ENCODE results near the gene POU3F3.

The POU3F3 gene

GRCh38 chr2:104861351-104862057, 7.6 kb downstream of the POU3F3 start:
- peak overlapping the region; percentile 85 for H3K4me3 Mint-ChIP-seq
- no peak overlapping the region for H3K27ac Mint-ChIP-seq
- H3K9me3 Mint-ChIP-seq: no peaks in the 10 kb centered on the region
- no peaks in the 10 kb centered on the region for H3K36me3 Mint-ChIP-seq (ENCODE audit: low read depth)
- H3K4me1 Mint-ChIP-seq: peaks cover 44% of the 10 kb centered on the region
- no peak for TF ChIP-seq CTCF (IDR thresholded peaks at IDR 0.05)
- peaks cover 99% of the 10 kb centered on the region for H3K27me3 Mint-ChIP-seq (ENCODE audit: low read depth, poor library complexity)
- no peak for DNase-seq

- H3K27me3 Mint-ChIP-seq (ENCODE audit: low read depth, poor library complexity): peaks cover 99% of the 10 kb centered on the region
- DNase-seq: peak; percentile 62
- no peaks in the 10 kb centered on the region for H3K36me3 Mint-ChIP-seq (ENCODE audit: low read depth)
- H3K27ac Mint-ChIP-seq: no peak overlapping the region
- no peaks in the 10 kb centered on the region for H3K9me3 Mint-ChIP-seq
- H3K4me3 Mint-ChIP-seq: peak overlapping the region; percentile 85
- H3K4me1 Mint-ChIP-seq: peaks cover 40% of the 10 kb centered on the region
- no peak for TF ChIP-seq CTCF (IDR thresholded peaks at IDR 0.05)
Observed at GRCh38 chr2:104862058-104862941, 8.4 kb downstream of the POU3F3 start.

- Mint-ChIP-seq H3K4me3 (peak overlapping the region; percentile 68), H3K27me3 (ENCODE audit: low read depth, poor library complexity) (peaks cover 99% of the 10 kb centered on the region), H3K36me3 (ENCODE audit: low read depth) (no peaks in the 10 kb centered on the region), H3K4me1 (peaks cover 36% of the 10 kb centered on the region), H3K27ac (no peak overlapping the region), H3K9me3 (no peaks in the 10 kb centered on the region)
- no peak for DNase-seq
- TF ChIP-seq CTCF (IDR thresholded peaks at IDR 0.05): no peak
Observed at GRCh38 chr2:104863146-104863467, 9.2 kb downstream of the POU3F3 start.

GRCh38 chr2:104863468-104864279, 9.8 kb downstream of the POU3F3 start:
- no peak for TF ChIP-seq CTCF (IDR thresholded peaks at IDR 0.05)
- peak overlapping the region; percentile 68 for H3K4me3 Mint-ChIP-seq
- H3K27me3 Mint-ChIP-seq (ENCODE audit: low read depth, poor library complexity): peaks cover 99% of the 10 kb centered on the region
- H3K4me1 Mint-ChIP-seq: peaks cover 32% of the 10 kb centered on the region
- no peaks in the 10 kb centered on the region for H3K36me3 Mint-ChIP-seq (ENCODE audit: low read depth)
- DNase-seq: peak; percentile 61
- no peak overlapping the region for H3K27ac Mint-ChIP-seq
- no peaks in the 10 kb centered on the region for H3K9me3 Mint-ChIP-seq

- Mint-ChIP-seq H3K4me3 (peak overlapping the region; percentile 11), H3K27ac (no peak overlapping the region), H3K36me3 (ENCODE audit: low read depth) (no peaks in the 10 kb centered on the region), H3K9me3 (no peaks in the 10 kb centered on the region), H3K4me1 (peaks cover 28% of the 10 kb centered on the region), H3K27me3 (ENCODE audit: low read depth, poor library complexity) (peaks cover 99% of the 10 kb centered on the region)
- TF ChIP-seq CTCF (IDR thresholded peaks at IDR 0.05): no peak
- DNase-seq: no peak
Observed at GRCh38 chr2:104864280-104865095, 10.6 kb downstream of the POU3F3 start.
